Tracheal epithelial cell (primary cell): ENCODE data around the gene CYP2U1. TPM values are rescaled to one million over a fixed set of nuclear protein-coding genes. Genes with fewer than 3 reads are reported as not detected.

ENCODE experiments used
- total RNA-seq: library from RNA; depleted of rRNA; stranded (reverse); fragments of >200 nt; gene quantifications from 2 replicates; pipeline ENCODE4 v1.2.1, GENCODE V29; 2014

The CYP2U1 gene
- total RNA-seq = 3.4 and 7.5 TPM in 2 replicates

DNA sequence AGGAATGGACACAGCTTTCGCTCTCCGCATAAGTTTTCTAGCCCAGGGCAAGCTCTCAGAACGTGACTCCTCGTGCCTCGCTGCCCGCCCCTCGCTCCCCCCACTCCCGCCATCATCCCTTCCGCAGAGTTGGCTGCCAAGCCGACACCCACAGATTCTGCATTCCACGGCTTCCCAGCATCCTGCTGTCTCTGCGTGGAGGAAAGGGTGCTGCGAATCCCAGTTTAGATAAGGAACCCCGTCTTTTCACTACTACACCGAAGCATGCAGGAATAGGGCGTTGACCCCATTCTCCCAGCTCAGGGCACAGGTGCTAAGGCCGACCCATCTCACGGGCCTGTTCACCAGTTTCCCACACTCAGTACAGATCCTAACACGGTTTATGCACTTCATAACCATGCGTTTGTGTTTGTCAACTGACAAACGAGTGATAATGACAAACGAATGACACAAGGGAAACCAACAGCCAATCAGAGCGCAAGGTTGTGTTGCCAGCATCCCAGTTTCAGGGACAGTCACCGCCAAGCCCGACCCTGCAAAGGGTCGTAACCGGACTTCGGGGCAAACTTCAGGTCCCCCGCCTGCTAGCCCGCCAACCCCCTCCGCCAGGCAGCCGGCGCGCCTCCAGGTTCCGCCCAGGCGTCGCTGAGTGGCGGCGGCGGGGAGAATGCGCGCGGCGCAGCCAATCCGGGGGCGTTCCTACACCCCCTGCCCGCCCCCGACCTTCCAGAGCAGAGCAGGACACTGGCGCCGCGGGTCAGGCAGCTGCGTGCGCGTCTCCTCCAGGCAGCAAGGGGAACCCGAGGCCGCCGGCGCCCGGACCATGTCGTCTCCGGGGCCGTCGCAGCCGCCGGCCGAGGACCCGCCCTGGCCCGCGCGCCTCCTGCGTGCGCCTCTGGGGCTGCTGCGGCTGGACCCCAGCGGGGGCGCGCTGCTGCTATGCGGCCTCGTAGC, at the start of gene CYP2U1:
Gene CYP2U1, plus strand, starts transcription at position 729 of the 954 bp plus-strand sequence. Its CDS starts 95 bp downstream, at position 824.

GRCh38 chr4:107989537-107990386, 58.4 kb downstream of the CYP2U1 start, which contains the start of gene HADH:
Gene HADH, plus strand, starts transcription at chr4:107989889. Its CDS starts 44 bp downstream, at chr4:107989933.

Other genes starting within 250 kb of the CYP2U1 start
- 53.5 and 60.7 TPM in 2 replicates for gene PAPSS1, start 211.3 kb upstream of the CYP2U1 start, total RNA-seq
- 204 and 331 TPM in 2 replicates for gene SGMS2, start 106.6 kb upstream of the CYP2U1 start, total RNA-seq
- 15.6 and 22.4 TPM in 2 replicates for gene HADH, start 58.3 kb downstream of the CYP2U1 start, total RNA-seq
- 0.96 TPM in 1 of 2 replicates, not detected in the other for gene LEF1, start 237.4 kb downstream of the CYP2U1 start, total RNA-seq